Suprapubic skin (tissue), 4 donors: ENCODE data around the gene CSRP1. TPM values are rescaled to one million over a fixed set of nuclear protein-coding genes. Genes with fewer than 3 reads are reported as not detected.
"Not testable (repeated sequence)": the region's sequence is repeated elsewhere in the genome, so short reads cannot be mapped to it uniquely, and the experiment has no call there.

Experiments used
- DNase-seq, 2 donors: peaks; one replicate each; pipeline ENCODE4 v3.0.0-alpha.2; 2019; ENCODE audit warnings: low spot score in 2 of 2
- H3K27ac ChIP-seq: fragments of 200-600 bp; sonication (generic); one replicate; pipeline ENCODE4 v1.5.1; 2019
- H3K27me3 ChIP-seq: fragments of 200-600 bp; sonication (generic); one replicate; pipeline ENCODE4 v1.5.1; 2019
- H3K36me3 ChIP-seq: fragments of 200-600 bp; sonication (generic); one replicate; pipeline ENCODE4 v1.5.1; 2019
- H3K4me1 ChIP-seq: fragments of 200-600 bp; sonication (generic); one replicate; pipeline ENCODE4 v1.5.1; 2019
- H3K4me3 ChIP-seq: fragments of 200-600 bp; sonication (generic); one replicate; pipeline ENCODE4 v1.5.1; 2019; ENCODE audit warnings: mild to moderate bottlenecking
- H3K9me3 ChIP-seq: fragments of 200-600 bp; sonication (generic); one replicate; pipeline ENCODE4 v1.5.1; 2019
- EP300 ChIP-seq: sonication (generic); formaldehyde crosslinking; IDR thresholded peaks from one replicate; pipeline ENCODE4 v1.6.1; 2017; ENCODE audit warnings: antibody characterized with exemption
- POLR2A ChIP-seq, 2 donors: fragments of 450-650 bp; IDR thresholded peaks; one replicate each; pipeline ENCODE4 v1.6.1; 2017; ENCODE audit warnings: antibody characterized with exemption in 2 of 2, mild to moderate bottlenecking in 2 of 2, moderate library complexity in 2 of 2
- POLR2AphosphoS5 ChIP-seq, 3 donors: sonication (generic); formaldehyde crosslinking; IDR thresholded peaks; one replicate each; pipeline ENCODE4 v1.6.1; 2017; ENCODE audit warnings: antibody characterized with exemption in 3 of 3
- WGBS: methylation state at CpG from one replicate; pipeline ENCODE4 v1.1.5; 2018; 5-methylcytosine and 5-hydroxymethylcytosine counted together
- total RNA-seq, 4 donors: library from RNA; depleted of rRNA; stranded (reverse); fragments of >200 nt; gene quantifications; one replicate each; pipeline ENCODE4 v1.1.0, GENCODE V29; 2016
- TF ChIP-seq, protein P1 (sequence below), 2 donors: fragments of 200-600 bp in 1 of 2; fragments of 450-650 bp in 1 of 2; sonication (generic) in 1 of 2; IDR thresholded peaks; one replicate each; pipeline ENCODE4 v1.5.1; 2016 to 2019; ENCODE audit warnings: antibody characterized with exemption in 2 of 2, mild to moderate bottlenecking in 1 of 2, moderate library complexity in 1 of 2

The CSRP1 gene
- total RNA-seq, 4 donors from 2014 or later: 379 to 436 (median 414) TPM

DNA sequence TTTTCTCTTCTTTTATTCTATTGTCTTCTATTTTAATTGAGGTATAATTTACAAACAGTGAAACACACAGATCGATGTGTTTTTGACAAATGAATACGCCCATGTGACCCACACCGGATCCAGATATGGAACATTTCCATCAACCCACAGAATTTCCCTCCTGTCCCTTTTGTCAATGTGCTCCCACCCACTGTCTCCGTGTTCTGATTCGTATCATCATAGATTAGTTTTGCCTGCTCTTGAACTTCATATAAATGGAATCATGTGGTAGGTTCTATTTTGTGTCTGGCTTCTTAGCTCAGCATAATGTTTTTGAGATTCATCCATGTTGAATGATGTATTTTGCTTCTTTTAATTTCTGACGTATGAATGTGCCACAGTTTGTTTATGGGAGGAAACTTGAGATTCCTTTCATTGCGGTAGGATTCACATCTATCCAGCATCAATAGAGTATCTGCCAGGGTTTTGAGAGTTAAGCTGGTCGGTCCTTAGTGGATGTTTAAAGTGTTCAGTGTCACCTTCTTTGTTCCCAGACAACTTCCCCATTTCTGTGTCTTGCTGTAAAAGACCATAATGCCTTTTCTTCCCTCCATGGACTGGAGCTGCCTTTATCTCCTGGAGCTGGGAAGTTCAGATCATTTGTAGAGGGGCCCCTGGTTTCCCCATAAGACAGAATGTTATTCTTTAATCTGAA is 46.7 kb upstream of the CSRP1 start:
- H3K4me3 ChIP-seq: no peak overlapping the region
- DNase-seq: peak in 1 of 2 donors; percentile 31
- 60% methylated on average over 8 of the region's 8 CpGs for WGBS
- peaks cover 44% of the 10 kb centered on the region for H3K4me1 ChIP-seq
- peak overlapping the region; percentile 60 for H3K27ac ChIP-seq
- H3K27me3 ChIP-seq: no peaks in the 10 kb centered on the region
- TF ChIP-seq POLR2AphosphoS5 (IDR thresholded peaks at IDR 0.05): no peak
- no peak for TF ChIP-seq EP300
- no peak for TF ChIP-seq POLR2A (IDR thresholded peaks at IDR 0.05)
- TF ChIP-seq, protein P1, sequence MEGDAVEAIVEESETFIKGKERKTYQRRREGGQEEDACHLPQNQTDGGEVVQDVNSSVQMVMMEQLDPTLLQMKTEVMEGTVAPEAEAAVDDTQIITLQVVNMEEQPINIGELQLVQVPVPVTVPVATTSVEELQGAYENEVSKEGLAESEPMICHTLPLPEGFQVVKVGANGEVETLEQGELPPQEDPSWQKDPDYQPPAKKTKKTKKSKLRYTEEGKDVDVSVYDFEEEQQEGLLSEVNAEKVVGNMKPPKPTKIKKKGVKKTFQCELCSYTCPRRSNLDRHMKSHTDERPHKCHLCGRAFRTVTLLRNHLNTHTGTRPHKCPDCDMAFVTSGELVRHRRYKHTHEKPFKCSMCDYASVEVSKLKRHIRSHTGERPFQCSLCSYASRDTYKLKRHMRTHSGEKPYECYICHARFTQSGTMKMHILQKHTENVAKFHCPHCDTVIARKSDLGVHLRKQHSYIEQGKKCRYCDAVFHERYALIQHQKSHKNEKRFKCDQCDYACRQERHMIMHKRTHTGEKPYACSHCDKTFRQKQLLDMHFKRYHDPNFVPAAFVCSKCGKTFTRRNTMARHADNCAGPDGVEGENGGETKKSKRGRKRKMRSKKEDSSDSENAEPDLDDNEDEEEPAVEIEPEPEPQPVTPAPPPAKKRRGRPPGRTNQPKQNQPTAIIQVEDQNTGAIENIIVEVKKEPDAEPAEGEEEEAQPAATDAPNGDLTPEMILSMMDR (IDR thresholded peaks at IDR 0.05): no peak
- H3K9me3 ChIP-seq: no peaks in the 10 kb centered on the region
- no peaks in the 10 kb centered on the region for H3K36me3 ChIP-seq

- Histone ChIP-seq H3K4me3 (no peak overlapping the region), H3K27ac (peak overlapping the region; percentile 60), H3K27me3 (no peaks in the 10 kb centered on the region), H3K9me3 (no peaks in the 10 kb centered on the region), H3K4me1 (peaks cover 44% of the 10 kb centered on the region), H3K36me3 (no peaks in the 10 kb centered on the region)
- TF ChIP-seq POLR2A (IDR thresholded peaks at IDR 0.05): no peak
- TF ChIP-seq, protein P1 (IDR thresholded peaks at IDR 0.05): no peak
- no peak for TF ChIP-seq POLR2AphosphoS5 (IDR thresholded peaks at IDR 0.05)
- no peak for TF ChIP-seq EP300
- 60% methylated on average over 3 of the region's 5 CpGs for WGBS
- DNase-seq: peak in 1 of 2 donors; percentile 41
Observed at GRCh38 chr1:201552941-201553351, 46.0 kb upstream of the CSRP1 start.

DNA sequence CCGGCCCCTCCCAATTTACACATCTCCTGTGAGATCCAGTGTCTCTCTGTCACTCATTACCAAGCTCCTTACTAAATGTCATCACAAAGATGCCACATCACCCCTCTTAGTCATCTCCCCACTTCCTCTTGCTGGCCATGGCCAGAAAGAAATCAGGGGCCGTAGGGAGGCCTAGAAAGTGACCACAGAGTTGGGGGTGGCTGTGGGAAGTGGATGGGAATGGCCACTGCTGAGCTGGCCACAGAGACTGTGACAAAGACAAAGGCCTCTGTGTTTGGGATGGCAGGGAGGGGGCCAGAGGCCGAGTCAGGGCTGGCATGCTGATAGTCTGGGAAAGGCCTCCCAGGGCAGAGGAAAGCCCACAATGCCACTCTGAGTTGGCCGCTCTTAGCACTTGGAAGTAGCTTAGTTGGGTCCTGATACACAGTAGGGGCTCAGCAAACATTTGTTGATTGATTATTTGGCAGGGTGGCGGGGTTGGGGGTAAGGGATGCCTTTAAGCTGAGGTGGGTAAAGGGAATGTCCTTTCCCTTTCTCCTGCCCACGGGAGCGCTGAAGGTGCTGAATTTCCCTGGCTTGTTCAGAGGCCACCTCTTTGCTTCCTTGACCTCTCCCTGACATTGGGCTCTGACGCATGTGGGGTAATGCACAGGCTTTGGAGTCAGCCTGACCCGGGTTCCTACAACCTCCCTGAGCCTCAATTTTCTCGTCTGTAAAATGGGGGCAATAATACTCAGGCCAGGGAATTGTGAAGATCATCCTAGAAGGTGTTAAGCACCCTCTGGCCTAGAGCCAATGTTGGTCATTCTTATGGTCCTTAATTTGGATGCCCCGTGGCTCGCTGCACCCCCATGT is 45.2 kb upstream of the CSRP1 start:
- 80% methylated on average over 12 of the region's 12 CpGs for WGBS
- no peak for TF ChIP-seq EP300
- no peak for TF ChIP-seq POLR2AphosphoS5 (IDR thresholded peaks at IDR 0.05)
- no peak for TF ChIP-seq POLR2A (IDR thresholded peaks at IDR 0.05)
- H3K36me3 ChIP-seq: no peaks in the 10 kb centered on the region
- no peaks in the 10 kb centered on the region for H3K27me3 ChIP-seq
- H3K27ac ChIP-seq: peak overlapping the region; percentile 60
- peaks cover 36% of the 10 kb centered on the region for H3K4me1 ChIP-seq
- no peak overlapping the region for H3K4me3 ChIP-seq
- no peak for DNase-seq
- no peaks in the 10 kb centered on the region for H3K9me3 ChIP-seq

DNA sequence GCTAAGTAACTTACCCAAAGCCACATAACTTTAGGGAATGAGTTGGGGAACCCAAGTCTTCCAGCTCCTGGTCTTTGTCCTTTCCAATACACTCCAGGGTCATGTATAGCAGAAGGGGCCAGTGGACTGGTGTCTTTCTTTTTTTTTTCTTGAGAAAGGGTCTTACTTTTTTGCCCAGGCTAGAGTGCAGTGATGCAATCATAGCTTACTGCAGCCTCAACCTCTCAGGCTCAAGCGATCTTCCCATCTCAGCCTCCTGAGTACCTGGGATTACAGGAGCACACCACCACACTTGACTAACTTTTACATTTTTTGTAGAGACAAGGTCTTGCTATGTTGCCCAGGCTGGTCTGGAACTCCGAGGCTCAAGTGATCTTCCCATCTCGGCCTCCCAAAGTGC is 44.2 kb upstream of the CSRP1 start:
- 89% methylated on average over 3 of the region's 3 CpGs for WGBS
- Histone ChIP-seq H3K27me3 (no peaks in the 10 kb centered on the region), H3K9me3 (no peaks in the 10 kb centered on the region), H3K4me3 (no peak overlapping the region), H3K27ac (no peak overlapping the region), H3K36me3 (no peaks in the 10 kb centered on the region), H3K4me1 (peaks cover 29% of the 10 kb centered on the region)
- DNase-seq: no peak
- TF ChIP-seq POLR2AphosphoS5 (IDR thresholded peaks at IDR 0.05): no peak
- no peak for TF ChIP-seq POLR2A (IDR thresholded peaks at IDR 0.05)
- TF ChIP-seq, protein P1 (IDR thresholded peaks at IDR 0.05): no peak
- TF ChIP-seq EP300: no peak

GRCh38 chr1:201549522-201549921 is 42.6 kb upstream of the CSRP1 start:
- peaks cover 26% of the 10 kb centered on the region for H3K4me1 ChIP-seq
- not testable (repeated sequence) for H3K36me3 ChIP-seq, H3K27me3 ChIP-seq, H3K4me3 ChIP-seq, H3K9me3 ChIP-seq, H3K27ac ChIP-seq, DNase-seq
- WGBS: 91% methylated on average over 5 of the region's 5 CpGs

GRCh38 chr1:201545851-201546492 is 39.0 kb upstream of the CSRP1 start:
- TF ChIP-seq, protein P1 (IDR thresholded peaks at IDR 0.05): no peak
- TF ChIP-seq POLR2A (IDR thresholded peaks at IDR 0.05) (no peak), POLR2AphosphoS5 (IDR thresholded peaks at IDR 0.05) (no peak), EP300 (no peak)
- H3K27ac ChIP-seq: no peak overlapping the region
- no peak overlapping the region for H3K4me3 ChIP-seq
- H3K9me3 ChIP-seq: no peaks in the 10 kb centered on the region
- H3K36me3 ChIP-seq: no peaks in the 10 kb centered on the region
- peaks cover 25% of the 10 kb centered on the region for H3K4me1 ChIP-seq
- peak in 1 of 2 donors; percentile 49 for DNase-seq
- no peaks in the 10 kb centered on the region for H3K27me3 ChIP-seq
- WGBS: 77% methylated on average over 8 of the region's 9 CpGs
